Tibial artery (tissue), 4 donors: ENCODE results near the gene HSD11B1L.
"Not testable (repeated sequence)": the region's sequence is repeated elsewhere in the genome, so short reads cannot be mapped to it uniquely, and the experiment has no call there.

Experiments
- DNase-seq, 2 donors: peaks; one replicate each; pipeline ENCODE4 v3.0.0-alpha.2; 2019
- H3K27ac ChIP-seq, 2 donors: fragments of 200-600 bp; sonication (generic) in 1 of 2; 1 replicate in 1 of 2; 2 replicates in 1 of 2; pipeline ENCODE4 v1.5.1; 2018 to 2019; ENCODE audit warnings: mild to moderate bottlenecking in 1 of 2
- H3K27me3 ChIP-seq, 2 donors: fragments of 200-600 bp; sonication (generic) in 1 of 2; one replicate each; pipeline versions ENCODE4 v1.5.1 to v1.6.0; 2016 to 2019
- H3K36me3 ChIP-seq, 3 donors: fragments of 200-600 bp; sonication (generic) in 2 of 3; one replicate each; pipeline ENCODE4 v1.5.1; 2016 to 2019; ENCODE audit warnings: mild to moderate bottlenecking in 2 of 3
- H3K4me1 ChIP-seq, 4 donors: fragments of 200-600 bp; sonication (generic) in 2 of 4; 1 replicate in 3 of 4; 2 replicates in 1 of 4; pipeline ENCODE4 v1.5.1; 2016 to 2019
- H3K4me3 ChIP-seq, 2 donors: fragments of 200-600 bp; sonication (generic) in 1 of 2; 1 replicate in 1 of 2; 2 replicates in 1 of 2; pipeline ENCODE4 v1.5.1; 2018 to 2019; ENCODE audit warnings: mild to moderate bottlenecking in 2 of 2
- H3K9me3 ChIP-seq, 3 donors: fragments of 200-600 bp; sonication (generic) in 1 of 3; one replicate each; pipeline ENCODE4 v1.5.1; 2016 to 2019
- intact Hi-C: fragments of 100-400 bp; cut with DNase I; formaldehyde crosslinking; loops from one replicate; pipeline ENCODE4 v1.15.0; 2023; ENCODE audit warnings: low total_unique reads
- TF ChIP-seq, protein P1 (sequence below), 2 experiments: fragments of 200-600 bp in 1 of 2; fragments of 450-650 bp in 1 of 2; IDR thresholded peaks; one replicate each; pipeline ENCODE4 v1.5.1; 2017 to 2019; ENCODE audit warnings: antibody characterized with exemption in 2 of 2, mild to moderate bottlenecking in 1 of 2, moderate library complexity in 1 of 2

HSD11B1L gene

DNA sequence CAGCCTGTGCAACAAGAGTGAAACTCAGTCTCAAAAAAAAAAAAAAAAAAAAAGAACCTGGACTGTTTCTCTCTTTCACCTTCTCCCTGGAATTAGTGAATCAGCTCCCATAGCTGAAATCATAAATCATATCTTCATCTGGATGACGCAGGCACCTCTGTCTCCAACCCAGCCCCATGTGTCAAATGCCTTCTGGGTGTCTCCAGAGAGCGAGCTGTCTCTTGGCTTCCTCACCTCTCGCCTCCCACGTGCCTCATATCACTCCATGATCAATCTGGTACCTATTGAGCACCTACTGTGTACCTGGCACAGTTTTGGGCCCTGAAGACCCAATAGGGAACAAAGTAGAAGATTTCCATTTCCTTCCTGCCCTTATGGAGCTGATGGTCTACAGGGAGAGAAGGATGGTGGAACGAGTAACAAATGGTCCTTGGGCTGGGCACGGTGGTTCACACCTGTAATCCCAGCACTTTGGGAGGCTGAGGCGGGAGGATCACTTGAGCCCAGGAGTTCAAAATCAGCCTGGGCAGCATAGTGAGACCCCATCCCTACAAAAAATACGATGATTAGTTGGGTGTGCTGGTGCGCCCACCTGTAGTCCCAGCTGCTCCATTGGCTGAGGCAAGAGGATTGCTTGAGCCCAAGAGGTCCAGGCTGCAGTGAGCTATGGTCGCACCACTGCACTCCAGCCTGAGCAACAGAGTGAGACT lies 2.5 kb downstream of the HSD11B1L start:
- TF ChIP-seq, protein P1, sequence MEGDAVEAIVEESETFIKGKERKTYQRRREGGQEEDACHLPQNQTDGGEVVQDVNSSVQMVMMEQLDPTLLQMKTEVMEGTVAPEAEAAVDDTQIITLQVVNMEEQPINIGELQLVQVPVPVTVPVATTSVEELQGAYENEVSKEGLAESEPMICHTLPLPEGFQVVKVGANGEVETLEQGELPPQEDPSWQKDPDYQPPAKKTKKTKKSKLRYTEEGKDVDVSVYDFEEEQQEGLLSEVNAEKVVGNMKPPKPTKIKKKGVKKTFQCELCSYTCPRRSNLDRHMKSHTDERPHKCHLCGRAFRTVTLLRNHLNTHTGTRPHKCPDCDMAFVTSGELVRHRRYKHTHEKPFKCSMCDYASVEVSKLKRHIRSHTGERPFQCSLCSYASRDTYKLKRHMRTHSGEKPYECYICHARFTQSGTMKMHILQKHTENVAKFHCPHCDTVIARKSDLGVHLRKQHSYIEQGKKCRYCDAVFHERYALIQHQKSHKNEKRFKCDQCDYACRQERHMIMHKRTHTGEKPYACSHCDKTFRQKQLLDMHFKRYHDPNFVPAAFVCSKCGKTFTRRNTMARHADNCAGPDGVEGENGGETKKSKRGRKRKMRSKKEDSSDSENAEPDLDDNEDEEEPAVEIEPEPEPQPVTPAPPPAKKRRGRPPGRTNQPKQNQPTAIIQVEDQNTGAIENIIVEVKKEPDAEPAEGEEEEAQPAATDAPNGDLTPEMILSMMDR (IDR thresholded peaks at IDR 0.05) = no peak
- no peak overlapping the region for H3K27ac ChIP-seq
- DNase-seq = no peak
- no peaks in the 10 kb centered on the region for H3K27me3 ChIP-seq
- no peak overlapping the region for H3K4me3 ChIP-seq
- H3K4me1 ChIP-seq = peaks cover 5 to 31% (median 25%) of the 10 kb centered on the region in 4 donors
- no peaks in the 10 kb centered on the region for H3K9me3 ChIP-seq
- peaks cover 0 to 4% (median 0%) of the 10 kb centered on the region in 3 donors for H3K36me3 ChIP-seq
- intact Hi-C loops = no loop called here

- no peak overlapping the region for H3K4me3 ChIP-seq
- TF ChIP-seq, protein P1 (IDR thresholded peaks at IDR 0.05) = no peak
- no peaks in the 10 kb centered on the region for H3K9me3 ChIP-seq
- intact Hi-C loops = no loop called here
- H3K27me3 ChIP-seq = no peaks in the 10 kb centered on the region
- H3K36me3 ChIP-seq = no peaks in the 10 kb centered on the region
- no peak for DNase-seq
- H3K27ac ChIP-seq = no peak overlapping the region
- H3K4me1 ChIP-seq = peaks cover 5 to 25% (median 16%) of the 10 kb centered on the region in 4 donors
Measured at GRCh38 chr19:5684694-5685430, 4.0 kb downstream of the HSD11B1L start.

GRCh38 chr19:5686326-5686646 lies 5.5 kb downstream of the HSD11B1L start:
- TF ChIP-seq, protein P1 (IDR thresholded peaks at IDR 0.05) = no peak
- Histone ChIP-seq H3K36me3 (peaks cover 0 to 3% (median 0%) of the 10 kb centered on the region in 3 donors), H3K4me1 (peaks cover 5 to 28% (median 16%) of the 10 kb centered on the region in 4 donors), H3K27ac (peak overlapping the region; percentile 44 to 74), H3K9me3 (no peaks in the 10 kb centered on the region), H3K27me3 (no peaks in the 10 kb centered on the region), H3K4me3 (peak overlapping the region; percentile 54 to 55)
- DNase-seq = no peak
- intact Hi-C loops = no loop called here

GRCh38 chr19:5686647-5687359 lies 6.0 kb downstream of the HSD11B1L start:
- H3K4me3 ChIP-seq = peak overlapping the region; percentile 54 to 55
- no peaks in the 10 kb centered on the region for H3K9me3 ChIP-seq
- TF ChIP-seq, protein P1 (IDR thresholded peaks at IDR 0.05) = peak; percentile 66 to 84
- peaks cover 5 to 32% (median 18%) of the 10 kb centered on the region in 4 donors for H3K4me1 ChIP-seq
- peak; percentile 97 to 98 for DNase-seq
- peaks cover 0 to 8% (median 3%) of the 10 kb centered on the region in 3 donors for H3K36me3 ChIP-seq
- H3K27ac ChIP-seq = peak overlapping the region; percentile 44 to 74
- intact Hi-C loops = no loop called here
- H3K27me3 ChIP-seq = no peaks in the 10 kb centered on the region

- no peaks in the 10 kb centered on the region for H3K9me3 ChIP-seq
- intact Hi-C loops = no loop called here
- DNase-seq = no peak
- peak overlapping the region; percentile 54 to 55 for H3K4me3 ChIP-seq
- peaks cover 5 to 35% (median 23%) of the 10 kb centered on the region in 4 donors for H3K4me1 ChIP-seq
- H3K27ac ChIP-seq = peak overlapping the region; percentile 44 to 74
- H3K27me3 ChIP-seq = no peaks in the 10 kb centered on the region
- TF ChIP-seq, protein P1 (IDR thresholded peaks at IDR 0.05) = no peak
- H3K36me3 ChIP-seq = peaks cover 0 to 16% (median 11%) of the 10 kb centered on the region in 3 donors
Measured at GRCh38 chr19:5687360-5688198, 6.8 kb downstream of the HSD11B1L start.

- H3K36me3 ChIP-seq = peaks cover 4 to 24% (median 19%) of the 10 kb centered on the region in 3 donors
- H3K27ac ChIP-seq, H3K9me3 ChIP-seq, H3K4me3 ChIP-seq, intact Hi-C loops, DNase-seq, H3K27me3 ChIP-seq: not testable (repeated sequence)
- peaks cover 5 to 41% (median 23%) of the 10 kb centered on the region in 4 donors for H3K4me1 ChIP-seq
Measured at GRCh38 chr19:5688262-5688881, 7.5 kb downstream of the HSD11B1L start.
